Measurements from ENCODE around the gene IMP4. TPM values are rescaled to one million over a fixed set of nuclear protein-coding genes. Genes with fewer than 3 reads are reported as not detected.

Gene IMP4
- total and polyA plus RNA-seq, 7 donors: 74.4 to 270 (median 118) TPM

- WGBS, 3 donors: 92 to 97% (median 94%) methylated on average over 7 of the region's 7 CpGs
- Histone ChIP-seq H3K9me3 (no peaks in the 10 kb centered on the region), H3K27ac (no peak overlapping the region), H3K4me3 (no peak overlapping the region), H3K36me3 (ENCODE audit: insufficient read depth in 1 of 2, low read depth in 1 of 2) (no peaks in the 10 kb centered on the region), H3K4me1 (peaks cover 4% of the 10 kb centered on the region), H3K27me3 (ENCODE audit: insufficient read depth in 3 of 3, low read length in 2 of 3) (no peaks in the 10 kb centered on the region)
- intact Hi-C loops (cut with DNase I): no loop called here
- DNase-seq (no peak), ATAC-seq (no peak)
- no peak for TF ChIP-seq CTCF (IDR thresholded peaks at IDR 0.05)
These were observed 50.7 kb downstream of the IMP4 start for GRCh38 chr2:130393318-130393910.

Other genes with a start within 250 kb of the IMP4 start
- gene POTEF, start 213.7 kb upstream of the IMP4 start, total RNA-seq: not detected
- not detected for gene POTEF, start 213.7 kb upstream of the IMP4 start, polyA plus RNA-seq
- gene CCDC74B, start 197.8 kb upstream of the IMP4 start, total RNA-seq: not detected
- gene CCDC74B, start 197.8 kb upstream of the IMP4 start, polyA plus RNA-seq: under 1 TPM; 0.12 to 0.37 (median 0.21) TPM
- 10 to 100 TPM; 17.7 to 26.1 (median 21.9) TPM for gene SMPD4, start 161.3 kb upstream of the IMP4 start, total RNA-seq
- 10 to 100 TPM; 15.7 to 29.8 (median 24.8) TPM for gene SMPD4, start 161.3 kb upstream of the IMP4 start, polyA plus RNA-seq
- 100 to 1,000 TPM; 109 to 160 (median 140) TPM for gene MZT2B, start 160.6 kb upstream of the IMP4 start, total RNA-seq
- 100 to 1,000 TPM in 2 of 3 donors, 10 to 100 TPM in 1; 65.3 to 107 (median 104) TPM for gene MZT2B, start 160.6 kb upstream of the IMP4 start, polyA plus RNA-seq
- gene TUBA3E, start 144.5 kb upstream of the IMP4 start, total RNA-seq: not detected
- gene TUBA3E, start 144.5 kb upstream of the IMP4 start, polyA plus RNA-seq: under 1 TPM in 2 of 3 donors, not detected in 1; 0.01 to 0.04 TPM
- gene PTPN18, start 13.2 kb downstream of the IMP4 start, total RNA-seq: 10 to 100 TPM in 1 of 4 donors, 1 to 10 TPM in 3; 6.4 to 10.5 (median 8.6) TPM
- 1 to 10 TPM; 6.0 to 8.7 (median 8.6) TPM for gene PTPN18, start 13.2 kb downstream of the IMP4 start, polyA plus RNA-seq
- not detected for gene POTEI, start 166.4 kb downstream of the IMP4 start, total RNA-seq
- gene POTEI, start 166.4 kb downstream of the IMP4 start, polyA plus RNA-seq: not detected
- gene CFC1B, start 178.3 kb downstream of the IMP4 start, total RNA-seq: not detected
- gene CFC1B, start 178.3 kb downstream of the IMP4 start, polyA plus RNA-seq: not detected